Measurements from ENCODE around the gene COX19. TPM values are rescaled to one million over a fixed set of nuclear protein-coding genes. Genes with fewer than 3 reads are reported as not detected.
"Not testable (repeated sequence)": the region's sequence is repeated elsewhere in the genome, so short reads cannot be mapped to it uniquely, and the experiment has no call there.

The COX19 gene
- total RNA-seq, 1 experiment from 2014 or later, result 4.4 TPM

DNA sequence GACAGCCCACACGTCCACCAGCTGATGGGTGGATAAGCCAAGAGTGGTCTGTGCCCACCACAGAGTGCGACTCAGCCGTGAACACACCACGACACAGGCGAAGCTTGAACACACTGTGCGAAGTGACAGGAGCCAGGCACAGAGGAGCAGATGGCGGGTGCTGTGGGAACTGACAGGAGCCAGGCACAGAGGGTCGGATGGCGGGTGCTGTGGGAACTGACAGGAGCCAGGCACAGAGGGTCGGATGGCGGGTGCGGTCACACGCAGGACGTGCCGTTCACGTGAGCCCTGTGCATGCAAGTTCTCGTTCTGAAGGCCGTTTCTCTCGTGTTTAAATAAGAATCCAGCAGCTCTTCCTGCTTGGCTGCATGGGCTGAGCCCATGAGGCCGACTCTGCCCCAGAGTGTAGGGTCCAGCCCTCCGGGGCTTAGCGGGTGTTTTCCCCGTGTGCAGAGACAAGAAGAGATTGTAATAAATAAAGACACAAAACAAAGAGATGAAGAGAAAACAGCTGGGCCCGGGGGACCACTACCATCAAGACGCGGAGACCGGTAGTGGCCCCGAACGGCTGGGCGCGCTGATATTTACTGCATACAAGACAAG is 15.0 kb downstream of the COX19 start:
- Histone ChIP-seq H3K9me3 (no peaks in the 10 kb centered on the region), H3K27me3 (no peaks in the 10 kb centered on the region), H3K36me3 (no peaks in the 10 kb centered on the region), H3K4me3 (no peak overlapping the region)
- DNase-seq, result no peak

- not testable (repeated sequence) for H3K27me3 ChIP-seq, H3K36me3 ChIP-seq, H3K9me3 ChIP-seq, H3K4me3 ChIP-seq, DNase-seq
Observed at GRCh38 chr7:959740-960139, 15.6 kb downstream of the COX19 start.

DNA sequence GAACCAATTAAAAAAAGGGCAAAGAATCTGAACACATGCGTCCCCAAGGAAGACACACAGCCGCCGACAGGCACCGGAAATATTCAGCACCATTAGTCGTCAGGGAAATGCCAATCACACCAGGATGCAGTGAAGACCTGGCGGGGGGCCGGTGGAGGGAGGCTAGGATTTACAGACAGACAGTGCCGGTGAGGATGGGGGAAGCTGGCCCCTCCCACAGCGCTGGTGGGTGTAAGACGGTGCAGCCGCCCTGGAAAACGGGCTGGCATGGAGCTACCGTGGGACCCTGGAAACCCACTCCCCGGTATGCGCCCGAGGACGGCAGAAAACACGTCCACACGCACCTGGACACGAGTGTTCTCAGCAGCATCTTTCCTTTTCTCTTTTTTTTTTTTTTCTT is 16.1 kb downstream of the COX19 start:
- H3K9me3 ChIP-seq, result no peaks in the 10 kb centered on the region

DNA sequence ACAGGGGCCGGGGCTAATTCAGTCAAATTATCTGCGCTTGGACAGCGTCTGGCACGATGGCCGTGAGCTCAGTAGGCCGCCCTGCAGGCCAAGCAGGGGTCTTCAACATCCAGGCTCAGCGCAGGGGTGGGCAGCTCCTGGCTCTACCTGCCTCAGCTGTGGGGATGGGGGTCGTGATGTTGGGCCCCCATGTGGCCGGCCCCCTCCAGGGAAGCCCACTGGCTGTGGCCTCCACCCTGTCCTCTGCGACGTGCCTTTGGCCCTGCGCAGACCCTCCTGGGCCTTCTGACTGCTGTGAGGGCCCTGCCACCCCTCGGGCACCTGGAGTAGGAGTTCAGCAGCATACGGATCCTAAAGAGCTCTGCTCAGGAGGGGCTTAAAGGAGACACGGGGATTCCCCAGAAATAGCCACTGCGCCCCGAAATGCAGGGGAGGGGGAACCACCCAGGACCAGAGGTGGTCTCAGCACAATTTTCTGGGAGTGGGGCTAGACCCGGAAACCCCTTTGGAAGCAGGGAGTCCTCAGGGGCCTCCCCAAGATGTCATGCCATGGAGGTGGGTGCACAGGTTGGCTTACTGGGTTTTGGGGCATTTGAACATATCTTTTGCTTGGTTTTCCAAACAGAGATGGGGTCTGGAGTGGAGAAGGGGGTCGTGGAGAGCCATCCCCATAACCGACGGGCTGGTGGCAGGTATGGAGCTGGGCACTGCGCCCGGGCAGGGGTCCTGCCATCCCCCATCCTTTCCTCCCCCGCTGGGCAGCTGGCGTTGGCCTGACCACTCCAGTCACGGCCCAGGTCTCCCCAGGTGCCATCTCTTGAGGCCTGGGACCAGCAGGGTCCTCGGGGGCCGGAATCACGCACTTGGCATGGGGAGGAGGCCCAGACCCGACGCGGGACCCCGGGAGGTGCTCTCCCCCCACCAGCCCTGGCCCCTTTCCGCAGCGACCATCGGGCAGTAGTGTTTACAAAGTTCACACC is 16.8 kb downstream of the COX19 start:
- H3K9me3 ChIP-seq, result no peaks in the 10 kb centered on the region
- no peaks in the 10 kb centered on the region for H3K36me3 ChIP-seq
- no peak overlapping the region for H3K4me3 ChIP-seq
- no peak for DNase-seq
- H3K27me3 ChIP-seq, result no peaks in the 10 kb centered on the region

More for the DNA sequence above, 16.1 kb downstream of the COX19 start:
- H3K36me3 ChIP-seq, result no peaks in the 10 kb centered on the region
- no peaks in the 10 kb centered on the region for H3K27me3 ChIP-seq
- no peak overlapping the region for H3K4me3 ChIP-seq
- DNase-seq, result no peak

DNA sequence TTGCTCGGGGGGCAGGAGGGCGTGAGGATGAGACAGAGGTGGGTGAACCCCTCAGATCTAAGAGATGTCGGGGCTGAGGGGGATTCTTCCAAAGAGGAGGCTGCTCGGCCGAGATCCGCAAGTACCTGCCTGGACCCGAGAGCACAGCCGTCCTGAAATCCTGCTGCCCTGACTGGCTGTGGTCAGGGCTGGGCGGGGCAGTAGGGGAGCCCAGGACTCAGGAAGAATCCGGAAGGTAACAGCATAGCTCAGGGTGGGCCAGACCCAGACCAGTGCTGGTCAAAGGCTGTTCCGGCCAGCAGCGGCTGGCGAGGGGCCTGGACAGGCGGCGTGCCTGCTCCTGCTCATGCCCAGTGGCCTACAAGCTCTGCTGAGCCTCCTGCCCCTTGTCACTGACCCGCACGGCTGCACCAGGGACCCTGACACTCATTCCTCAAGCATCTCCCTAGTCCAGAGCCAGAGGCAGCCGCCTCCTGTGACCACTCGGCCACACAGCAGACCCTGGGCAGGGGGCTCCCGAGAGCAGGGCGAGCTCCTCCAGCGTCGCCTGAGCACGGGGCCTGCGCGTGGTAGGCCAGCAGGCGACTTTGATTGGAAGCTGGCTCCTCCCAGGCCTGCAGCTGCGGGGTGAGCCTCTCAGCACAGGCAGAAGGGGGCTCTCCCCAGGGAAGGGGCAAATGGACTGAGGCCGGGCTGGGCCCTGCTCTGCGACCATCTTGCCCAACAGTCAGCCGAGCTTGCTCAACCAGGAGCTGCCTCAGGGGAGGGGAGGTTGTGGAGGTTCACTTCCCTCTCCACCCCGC is 17.7 kb downstream of the COX19 start:
- H3K4me3 ChIP-seq, result no peak overlapping the region
- H3K36me3 ChIP-seq, result no peaks in the 10 kb centered on the region
- no peaks in the 10 kb centered on the region for H3K27me3 ChIP-seq
- no peaks in the 10 kb centered on the region for H3K9me3 ChIP-seq
- no peak for DNase-seq

GRCh38 chr7:956031-956430 is 19.3 kb downstream of the COX19 start:
- no peaks in the 10 kb centered on the region for H3K27me3 ChIP-seq

GRCh38 chr7:954330-955238 is 20.8 kb downstream of the COX19 start, which contains the start of gene ADAP1:
ADAP1 (minus strand) TSS chr7:954680; CDS start chr7:954477, 203 bp downstream.
- Histone ChIP-seq H3K27me3 (no peaks in the 10 kb centered on the region), H3K4me3 (peak within 1 kb of the TSS; percentile 12; the same call in 1 of the 2 replicates), H3K9me3 (no peaks in the 10 kb centered on the region), H3K36me3 (no peaks in the 10 kb centered on the region)
- peak; percentile 46 for DNase-seq

More at GRCh38 chr7:956031-956430, 19.3 kb downstream of the COX19 start:
- no peak overlapping the region for H3K4me3 ChIP-seq
- H3K36me3 ChIP-seq, result no peaks in the 10 kb centered on the region
- DNase-seq, result no peak
- H3K9me3 ChIP-seq, result no peaks in the 10 kb centered on the region

GRCh38 chr7:953547-954327 is 21.6 kb downstream of the COX19 start:
- Histone ChIP-seq H3K9me3 (no peaks in the 10 kb centered on the region), H3K27me3 (no peaks in the 10 kb centered on the region), H3K36me3 (no peaks in the 10 kb centered on the region), H3K4me3 (peak overlapping the region; percentile 12; the same call in 1 of the 2 replicates)
- DNase-seq, result no peak

DNA sequence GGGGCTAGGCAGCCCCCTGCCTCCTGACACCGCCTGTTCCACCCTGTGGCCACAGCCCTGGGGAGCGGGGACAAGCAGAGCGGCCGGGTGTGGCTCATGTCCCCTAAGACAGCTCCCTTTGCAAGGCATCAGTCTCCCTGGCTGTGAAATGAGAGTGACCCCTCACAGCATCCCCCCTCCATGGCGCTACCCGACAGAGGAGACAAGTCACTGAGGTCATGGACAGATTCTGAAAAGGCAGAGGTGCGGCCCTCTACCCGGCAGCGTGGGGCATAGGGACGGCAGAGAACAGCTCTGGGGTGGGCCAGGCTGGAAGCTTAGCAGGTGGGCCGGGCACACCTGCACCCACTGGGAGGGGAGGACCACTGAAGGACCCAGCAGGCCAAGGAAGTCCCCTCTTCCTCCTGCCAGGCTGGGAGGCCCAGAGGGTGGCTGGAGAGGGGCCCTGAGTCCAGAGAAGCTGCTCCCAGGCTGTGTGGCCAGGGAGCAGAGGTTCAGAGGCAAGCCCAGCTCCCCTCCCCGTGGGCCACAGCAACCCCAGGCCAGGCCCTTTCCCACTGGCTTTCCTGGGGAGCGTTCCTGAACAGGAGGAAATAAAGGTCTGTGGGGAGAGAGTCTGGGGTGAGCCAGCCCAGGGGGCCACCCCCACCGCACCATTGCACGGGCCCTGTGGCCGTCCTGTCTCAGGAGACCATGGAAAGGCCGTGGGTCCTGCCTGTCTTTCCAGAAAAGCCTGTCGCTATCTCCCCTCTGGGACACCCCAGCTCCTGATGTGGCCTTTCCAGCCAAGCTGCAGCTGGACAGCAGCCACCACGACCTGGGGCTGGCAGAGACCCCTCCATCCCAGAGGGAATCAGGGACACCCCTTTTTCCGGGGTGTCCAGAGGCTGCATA is 22.6 kb downstream of the COX19 start:
- H3K36me3 ChIP-seq, result no peaks in the 10 kb centered on the region
- H3K27me3 ChIP-seq, result no peaks in the 10 kb centered on the region
- no peak overlapping the region for H3K4me3 ChIP-seq
- DNase-seq, result no peak
- H3K9me3 ChIP-seq, result no peaks in the 10 kb centered on the region

GRCh38 chr7:951881-952547 is 23.3 kb downstream of the COX19 start:
- H3K9me3 ChIP-seq, result no peaks in the 10 kb centered on the region
- no peaks in the 10 kb centered on the region for H3K27me3 ChIP-seq
- no peak overlapping the region for H3K4me3 ChIP-seq
- H3K36me3 ChIP-seq, result no peaks in the 10 kb centered on the region
- DNase-seq, result no peak

GRCh38 chr7:949021-949934 is 26.1 kb downstream of the COX19 start:
- no peak for DNase-seq

DNA sequence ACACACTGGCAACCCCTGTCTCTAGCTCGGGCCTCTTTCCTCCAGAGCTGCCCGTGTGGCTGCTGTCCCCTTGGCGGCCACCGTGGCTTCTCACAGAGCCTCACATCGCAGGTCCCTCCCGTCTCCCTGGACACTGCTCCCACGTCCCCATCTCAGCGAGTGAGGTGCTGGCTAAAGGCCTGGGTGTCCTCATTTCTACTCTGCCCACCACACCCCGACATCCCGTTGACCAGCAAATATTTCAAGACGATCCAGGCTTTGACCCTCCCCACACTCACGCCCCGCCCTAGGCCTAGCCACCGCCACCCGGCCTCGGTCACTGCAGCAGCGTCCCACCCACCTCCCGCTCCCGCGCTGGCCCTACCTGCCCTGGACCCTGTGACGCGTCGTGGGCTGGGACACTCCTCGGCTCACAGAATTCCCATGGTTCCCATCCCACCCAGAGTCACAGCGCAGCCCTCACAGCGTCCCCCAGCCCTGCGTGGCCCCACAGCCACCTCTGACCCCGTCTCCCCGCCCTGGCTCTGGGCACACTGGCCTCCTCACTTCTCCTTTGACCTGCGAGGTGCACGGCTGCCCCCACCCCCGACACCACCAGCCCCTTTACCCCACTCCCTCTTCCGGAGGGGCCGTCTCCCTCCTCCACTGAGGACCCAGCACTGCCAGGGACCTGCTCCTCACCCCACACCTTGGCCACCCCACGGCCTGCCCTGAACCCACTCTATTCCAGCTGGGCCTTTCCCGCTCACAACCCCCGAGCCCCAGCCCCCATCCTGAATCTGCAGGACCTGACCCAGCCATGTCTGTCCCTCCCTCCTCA is 27.7 kb downstream of the COX19 start:
- Histone ChIP-seq H3K36me3 (no peaks in the 10 kb centered on the region), H3K4me3 (no peak overlapping the region), H3K27me3 (no peaks in the 10 kb centered on the region), H3K9me3 (no peaks in the 10 kb centered on the region)
- no peak for DNase-seq

More at GRCh38 chr7:949021-949934, 26.1 kb downstream of the COX19 start:
- Histone ChIP-seq H3K4me3 (no peak overlapping the region), H3K36me3 (no peaks in the 10 kb centered on the region), H3K27me3 (no peaks in the 10 kb centered on the region), H3K9me3 (no peaks in the 10 kb centered on the region)

Data from MG63 (cell line).